Measurements from ENCODE around the gene MTA1.

Gene MTA1

GRCh38 chr14:105455086-105455640 lies 35.5 kb downstream of the MTA1 start:
- Histone ChIP-seq H3K9me3 (ENCODE audit: control insufficient read depth, low read length) (no peaks in the 10 kb centered on the region), H3K36me3 (ENCODE audit: control insufficient read depth, insufficient read depth, low read length, severe bottlenecking) (peaks cover 60% of the 10 kb centered on the region), H3K4me3 (ENCODE audit: low read length) (no peak overlapping the region), H3K27me3 (replicated peaks; ENCODE audit: control insufficient read depth, insufficient read depth, low read length) (no peaks in the 10 kb centered on the region), H3K4me1 (ENCODE audit: control insufficient read depth, insufficient read depth, low read length) (no peaks in the 10 kb centered on the region), H3K9ac (ENCODE audit: low read length) (no peak overlapping the region)
- DNase-seq (ENCODE audit: low read depth) = no peak

- DNase-seq (ENCODE audit: low read depth) = no peak
- peaks cover 60% of the 10 kb centered on the region for H3K36me3 ChIP-seq (ENCODE audit: control insufficient read depth, insufficient read depth, low read length, severe bottlenecking)
- H3K4me3 ChIP-seq (ENCODE audit: low read length) = no peak overlapping the region
- no peaks in the 10 kb centered on the region for H3K9me3 ChIP-seq (ENCODE audit: control insufficient read depth, low read length)
- H3K27me3 ChIP-seq (replicated peaks; ENCODE audit: control insufficient read depth, insufficient read depth, low read length) = no peaks in the 10 kb centered on the region
- H3K9ac ChIP-seq (ENCODE audit: low read length) = no peak overlapping the region
- no peaks in the 10 kb centered on the region for H3K4me1 ChIP-seq (ENCODE audit: control insufficient read depth, insufficient read depth, low read length)
Measured at GRCh38 chr14:105455766-105456660, 36.4 kb downstream of the MTA1 start.

- no peak overlapping the region for H3K9ac ChIP-seq (ENCODE audit: low read length)
- no peak for DNase-seq (ENCODE audit: low read depth)
- H3K4me3 ChIP-seq (ENCODE audit: low read length) = no peak overlapping the region
- no peaks in the 10 kb centered on the region for H3K27me3 ChIP-seq (replicated peaks; ENCODE audit: control insufficient read depth, insufficient read depth, low read length)
- peaks cover 59% of the 10 kb centered on the region for H3K36me3 ChIP-seq (ENCODE audit: control insufficient read depth, insufficient read depth, low read length, severe bottlenecking)
- H3K9me3 ChIP-seq (ENCODE audit: control insufficient read depth, low read length) = no peaks in the 10 kb centered on the region
- no peaks in the 10 kb centered on the region for H3K4me1 ChIP-seq (ENCODE audit: control insufficient read depth, insufficient read depth, low read length)
Measured at GRCh38 chr14:105456736-105457617, 37.4 kb downstream of the MTA1 start.

GRCh38 chr14:105458010-105458409 lies 38.4 kb downstream of the MTA1 start:
- Histone ChIP-seq H3K36me3 (ENCODE audit: control insufficient read depth, insufficient read depth, low read length, severe bottlenecking) (peaks cover 49% of the 10 kb centered on the region), H3K9ac (ENCODE audit: low read length) (no peak overlapping the region), H3K9me3 (ENCODE audit: control insufficient read depth, low read length) (no peaks in the 10 kb centered on the region), H3K27me3 (replicated peaks; ENCODE audit: control insufficient read depth, insufficient read depth, low read length) (no peaks in the 10 kb centered on the region), H3K4me1 (ENCODE audit: control insufficient read depth, insufficient read depth, low read length) (no peaks in the 10 kb centered on the region), H3K4me3 (ENCODE audit: low read length) (no peak overlapping the region)
- no peak for DNase-seq (ENCODE audit: low read depth)

GRCh38 chr14:105458571-105458970 lies 38.9 kb downstream of the MTA1 start:
- no peaks in the 10 kb centered on the region for H3K27me3 ChIP-seq (replicated peaks; ENCODE audit: control insufficient read depth, insufficient read depth, low read length)
- H3K9ac ChIP-seq (ENCODE audit: low read length) = no peak overlapping the region
- peaks cover 50% of the 10 kb centered on the region for H3K36me3 ChIP-seq (ENCODE audit: control insufficient read depth, insufficient read depth, low read length, severe bottlenecking)
- no peaks in the 10 kb centered on the region for H3K9me3 ChIP-seq (ENCODE audit: control insufficient read depth, low read length)
- H3K4me1 ChIP-seq (ENCODE audit: control insufficient read depth, insufficient read depth, low read length) = no peaks in the 10 kb centered on the region
- H3K4me3 ChIP-seq (ENCODE audit: low read length) = no peak overlapping the region
- DNase-seq (ENCODE audit: low read depth) = no peak

- no peak overlapping the region for H3K4me3 ChIP-seq (ENCODE audit: low read length)
Measured at GRCh38 chr14:105460116-105460515, 40.5 kb downstream of the MTA1 start.

GRCh38 chr14:105460616-105461015 lies 41.0 kb downstream of the MTA1 start:
- DNase-seq (ENCODE audit: low read depth) = no peak
- no peak overlapping the region for H3K4me3 ChIP-seq (ENCODE audit: low read length)
- H3K36me3 ChIP-seq (ENCODE audit: control insufficient read depth, insufficient read depth, low read length, severe bottlenecking) = peaks cover 51% of the 10 kb centered on the region
- no peaks in the 10 kb centered on the region for H3K9me3 ChIP-seq (ENCODE audit: control insufficient read depth, low read length)
- H3K9ac ChIP-seq (ENCODE audit: low read length) = no peak overlapping the region
- no peaks in the 10 kb centered on the region for H3K4me1 ChIP-seq (ENCODE audit: control insufficient read depth, insufficient read depth, low read length)
- H3K27me3 ChIP-seq (replicated peaks; ENCODE audit: control insufficient read depth, insufficient read depth, low read length) = no peaks in the 10 kb centered on the region

More at GRCh38 chr14:105460116-105460515, 40.5 kb downstream of the MTA1 start:
- Histone ChIP-seq H3K9ac (ENCODE audit: low read length) (no peak overlapping the region), H3K4me1 (ENCODE audit: control insufficient read depth, insufficient read depth, low read length) (no peaks in the 10 kb centered on the region), H3K36me3 (ENCODE audit: control insufficient read depth, insufficient read depth, low read length, severe bottlenecking) (peaks cover 51% of the 10 kb centered on the region), H3K27me3 (replicated peaks; ENCODE audit: control insufficient read depth, insufficient read depth, low read length) (no peaks in the 10 kb centered on the region), H3K9me3 (ENCODE audit: control insufficient read depth, low read length) (no peaks in the 10 kb centered on the region)
- no peak for DNase-seq (ENCODE audit: low read depth)

- H3K9ac ChIP-seq (ENCODE audit: low read length) = no peak overlapping the region
- H3K36me3 ChIP-seq (ENCODE audit: control insufficient read depth, insufficient read depth, low read length, severe bottlenecking) = peaks cover 45% of the 10 kb centered on the region
- no peaks in the 10 kb centered on the region for H3K4me1 ChIP-seq (ENCODE audit: control insufficient read depth, insufficient read depth, low read length)
- no peak overlapping the region for H3K4me3 ChIP-seq (ENCODE audit: low read length)
- no peaks in the 10 kb centered on the region for H3K9me3 ChIP-seq (ENCODE audit: control insufficient read depth, low read length)
- H3K27me3 ChIP-seq (replicated peaks; ENCODE audit: control insufficient read depth, insufficient read depth, low read length) = no peaks in the 10 kb centered on the region
- DNase-seq (ENCODE audit: low read depth) = no peak
Measured at GRCh38 chr14:105461903-105462302, 42.3 kb downstream of the MTA1 start.

- no peaks in the 10 kb centered on the region for H3K4me1 ChIP-seq (ENCODE audit: control insufficient read depth, insufficient read depth, low read length)
- no peak overlapping the region for H3K4me3 ChIP-seq (ENCODE audit: low read length)
- H3K9me3 ChIP-seq (ENCODE audit: control insufficient read depth, low read length) = no peaks in the 10 kb centered on the region
- H3K9ac ChIP-seq (ENCODE audit: low read length) = no peak overlapping the region
- DNase-seq (ENCODE audit: low read depth) = no peak
- peaks cover 48% of the 10 kb centered on the region for H3K36me3 ChIP-seq (ENCODE audit: control insufficient read depth, insufficient read depth, low read length, severe bottlenecking)
- H3K27me3 ChIP-seq (replicated peaks; ENCODE audit: control insufficient read depth, insufficient read depth, low read length) = no peaks in the 10 kb centered on the region
Measured at GRCh38 chr14:105464501-105464900, 44.9 kb downstream of the MTA1 start.

- no peaks in the 10 kb centered on the region for H3K4me1 ChIP-seq (ENCODE audit: control insufficient read depth, insufficient read depth, low read length)
- H3K9me3 ChIP-seq (ENCODE audit: control insufficient read depth, low read length) = no peaks in the 10 kb centered on the region
- no peaks in the 10 kb centered on the region for H3K27me3 ChIP-seq (replicated peaks; ENCODE audit: control insufficient read depth, insufficient read depth, low read length)
- H3K4me3 ChIP-seq (ENCODE audit: low read length) = no peak overlapping the region
- no peak for DNase-seq (ENCODE audit: low read depth)
- peaks cover 46% of the 10 kb centered on the region for H3K36me3 ChIP-seq (ENCODE audit: control insufficient read depth, insufficient read depth, low read length, severe bottlenecking)
- no peak overlapping the region for H3K9ac ChIP-seq (ENCODE audit: low read length)
Measured at GRCh38 chr14:105465209-105466031, 45.8 kb downstream of the MTA1 start.
